Measurements from ENCODE around the gene CAPZA2.
"Not testable (repeated sequence)": the region's sequence is repeated elsewhere in the genome, so short reads cannot be mapped to it uniquely, and the experiment has no call there.

The CAPZA2 gene

DNA sequence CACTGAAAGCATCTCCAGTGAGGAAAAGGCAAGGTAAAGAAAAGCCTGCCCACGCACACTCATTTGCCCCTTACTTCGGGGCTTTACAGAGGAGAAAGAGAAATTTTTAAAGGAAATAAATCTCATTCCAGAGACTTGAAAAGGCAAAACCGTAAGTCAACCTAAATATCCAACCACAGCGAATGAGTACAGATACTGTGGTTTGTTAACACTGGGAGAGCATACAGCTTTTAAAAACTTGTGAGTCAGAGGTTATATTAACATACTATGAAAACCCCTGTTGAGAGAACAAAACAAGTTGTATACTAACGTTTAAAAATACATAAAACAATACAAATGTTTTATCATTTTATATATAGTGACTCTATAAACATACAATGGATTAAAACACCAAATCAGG lies 62.4 kb downstream of the CAPZA2 start:
- TF ChIP-seq, protein P1, sequence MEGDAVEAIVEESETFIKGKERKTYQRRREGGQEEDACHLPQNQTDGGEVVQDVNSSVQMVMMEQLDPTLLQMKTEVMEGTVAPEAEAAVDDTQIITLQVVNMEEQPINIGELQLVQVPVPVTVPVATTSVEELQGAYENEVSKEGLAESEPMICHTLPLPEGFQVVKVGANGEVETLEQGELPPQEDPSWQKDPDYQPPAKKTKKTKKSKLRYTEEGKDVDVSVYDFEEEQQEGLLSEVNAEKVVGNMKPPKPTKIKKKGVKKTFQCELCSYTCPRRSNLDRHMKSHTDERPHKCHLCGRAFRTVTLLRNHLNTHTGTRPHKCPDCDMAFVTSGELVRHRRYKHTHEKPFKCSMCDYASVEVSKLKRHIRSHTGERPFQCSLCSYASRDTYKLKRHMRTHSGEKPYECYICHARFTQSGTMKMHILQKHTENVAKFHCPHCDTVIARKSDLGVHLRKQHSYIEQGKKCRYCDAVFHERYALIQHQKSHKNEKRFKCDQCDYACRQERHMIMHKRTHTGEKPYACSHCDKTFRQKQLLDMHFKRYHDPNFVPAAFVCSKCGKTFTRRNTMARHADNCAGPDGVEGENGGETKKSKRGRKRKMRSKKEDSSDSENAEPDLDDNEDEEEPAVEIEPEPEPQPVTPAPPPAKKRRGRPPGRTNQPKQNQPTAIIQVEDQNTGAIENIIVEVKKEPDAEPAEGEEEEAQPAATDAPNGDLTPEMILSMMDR (IDR thresholded peaks at IDR 0.05; ENCODE audit: borderline replicate concordance, insufficient read depth, low read depth, low read length), result no peak
- no peak overlapping the region for H3K4me3 ChIP-seq (ENCODE audit: low read depth, low read length)

DNA sequence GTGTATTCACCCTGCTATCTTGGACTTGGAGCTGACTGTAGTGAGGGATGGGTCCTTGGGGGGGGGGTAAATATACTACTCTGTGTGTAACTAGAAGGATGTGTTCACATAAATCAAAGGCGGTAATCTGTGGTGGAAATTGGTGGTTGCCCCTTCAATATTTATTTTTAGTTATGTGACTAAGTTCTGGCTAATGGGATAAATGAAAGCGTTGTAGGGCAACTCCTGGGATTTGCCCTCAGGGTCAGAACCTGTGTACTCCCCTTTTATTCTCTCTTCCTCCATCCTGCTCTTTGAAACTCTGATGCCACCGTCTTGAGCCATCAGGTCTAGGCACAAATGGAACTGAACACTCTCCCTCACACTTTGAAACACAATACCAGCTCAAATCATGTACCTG lies 66.6 kb downstream of the CAPZA2 start:
- no peak overlapping the region for H3K4me3 ChIP-seq (ENCODE audit: low read depth, low read length)
- TF ChIP-seq, protein P1 (IDR thresholded peaks at IDR 0.05; ENCODE audit: borderline replicate concordance, insufficient read depth, low read depth, low read length), result no peak

- no peak overlapping the region for H3K4me3 ChIP-seq (ENCODE audit: low read depth, low read length)
- TF ChIP-seq, protein P1 (IDR thresholded peaks at IDR 0.05; ENCODE audit: borderline replicate concordance, insufficient read depth, low read depth, low read length), result peak; percentile 82
Observed at GRCh38 chr7:116929914-116930913, 67.8 kb downstream of the CAPZA2 start.

GRCh38 chr7:116932566-116932965 lies 70.2 kb downstream of the CAPZA2 start:
- TF ChIP-seq, protein P1 (IDR thresholded peaks at IDR 0.05; ENCODE audit: borderline replicate concordance, insufficient read depth, low read depth, low read length), result no peak
- no peak overlapping the region for H3K4me3 ChIP-seq (ENCODE audit: low read depth, low read length)

GRCh38 chr7:116933465-116933864 lies 71.1 kb downstream of the CAPZA2 start:
- H3K4me3 ChIP-seq (ENCODE audit: low read depth, low read length), result no peak overlapping the region
- TF ChIP-seq, protein P1 (IDR thresholded peaks at IDR 0.05; ENCODE audit: borderline replicate concordance, insufficient read depth, low read depth, low read length), result no peak

DNA sequence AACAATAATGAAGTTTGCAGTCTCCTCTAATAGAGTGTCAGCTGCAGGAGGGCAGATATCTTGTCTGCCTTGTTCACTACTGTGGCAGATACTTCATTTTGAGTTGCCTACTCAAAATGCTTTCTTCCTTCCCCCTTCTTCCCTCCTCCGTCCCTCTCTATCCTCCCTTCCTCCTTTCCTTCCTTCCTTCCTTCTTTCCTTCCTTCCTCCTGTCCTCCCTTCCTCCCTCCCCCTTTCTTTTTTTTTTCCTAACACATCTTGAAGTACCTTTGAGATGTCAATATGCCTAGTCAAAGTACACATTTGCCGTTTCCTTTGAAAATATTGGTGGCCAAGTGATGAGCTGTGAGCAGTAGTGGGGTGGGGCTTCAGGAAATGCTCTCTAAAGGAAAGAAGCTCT lies 72.2 kb downstream of the CAPZA2 start:
- TF ChIP-seq, protein P1 (IDR thresholded peaks at IDR 0.05; ENCODE audit: borderline replicate concordance, insufficient read depth, low read depth, low read length), result no peak

DNA sequence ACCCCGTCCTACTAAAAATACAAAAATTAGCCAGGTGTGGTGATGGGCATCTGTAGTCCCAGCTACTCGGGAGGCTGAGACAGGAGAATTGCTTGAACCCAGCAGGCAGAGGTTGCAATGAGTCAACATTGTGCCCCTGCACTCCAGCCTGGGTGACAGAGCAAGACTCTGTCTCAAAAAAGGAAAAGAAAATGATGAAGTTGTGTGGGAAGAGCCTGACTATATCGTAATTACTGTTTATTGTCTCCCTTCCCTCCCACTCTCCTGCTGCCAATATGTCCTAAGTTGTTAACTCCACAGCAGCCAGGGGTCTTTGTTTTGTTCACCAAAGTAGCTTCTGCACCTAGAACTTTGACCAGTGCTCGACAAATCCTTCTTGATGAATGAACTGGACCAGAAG lies 74.5 kb downstream of the CAPZA2 start:
- H3K4me3 ChIP-seq (ENCODE audit: low read depth, low read length), result not testable (repeated sequence)

More for the DNA sequence above, 72.2 kb downstream of the CAPZA2 start:
- H3K4me3 ChIP-seq (ENCODE audit: low read depth, low read length), result no peak overlapping the region

Data from GM12875 (cell line).